Measurements from ENCODE around the gene BBX.

BBX gene

GRCh38 chr3:107620534-107620933, 97.8 kb downstream of the BBX start:
- H3K27ac ChIP-seq = no peak overlapping the region
- CTCF ChIA-PET = no interaction called here
- DNase-seq (ENCODE audit: low spot score) = no peak
- TF ChIP-seq, protein P1, sequence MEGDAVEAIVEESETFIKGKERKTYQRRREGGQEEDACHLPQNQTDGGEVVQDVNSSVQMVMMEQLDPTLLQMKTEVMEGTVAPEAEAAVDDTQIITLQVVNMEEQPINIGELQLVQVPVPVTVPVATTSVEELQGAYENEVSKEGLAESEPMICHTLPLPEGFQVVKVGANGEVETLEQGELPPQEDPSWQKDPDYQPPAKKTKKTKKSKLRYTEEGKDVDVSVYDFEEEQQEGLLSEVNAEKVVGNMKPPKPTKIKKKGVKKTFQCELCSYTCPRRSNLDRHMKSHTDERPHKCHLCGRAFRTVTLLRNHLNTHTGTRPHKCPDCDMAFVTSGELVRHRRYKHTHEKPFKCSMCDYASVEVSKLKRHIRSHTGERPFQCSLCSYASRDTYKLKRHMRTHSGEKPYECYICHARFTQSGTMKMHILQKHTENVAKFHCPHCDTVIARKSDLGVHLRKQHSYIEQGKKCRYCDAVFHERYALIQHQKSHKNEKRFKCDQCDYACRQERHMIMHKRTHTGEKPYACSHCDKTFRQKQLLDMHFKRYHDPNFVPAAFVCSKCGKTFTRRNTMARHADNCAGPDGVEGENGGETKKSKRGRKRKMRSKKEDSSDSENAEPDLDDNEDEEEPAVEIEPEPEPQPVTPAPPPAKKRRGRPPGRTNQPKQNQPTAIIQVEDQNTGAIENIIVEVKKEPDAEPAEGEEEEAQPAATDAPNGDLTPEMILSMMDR (conservative IDR thresholded peaks at IDR 0.05; ENCODE audit: low read depth) = no peak
- POLR2A ChIA-PET (ENCODE audit: low non-redundant PET) = no interaction called here

DNA sequence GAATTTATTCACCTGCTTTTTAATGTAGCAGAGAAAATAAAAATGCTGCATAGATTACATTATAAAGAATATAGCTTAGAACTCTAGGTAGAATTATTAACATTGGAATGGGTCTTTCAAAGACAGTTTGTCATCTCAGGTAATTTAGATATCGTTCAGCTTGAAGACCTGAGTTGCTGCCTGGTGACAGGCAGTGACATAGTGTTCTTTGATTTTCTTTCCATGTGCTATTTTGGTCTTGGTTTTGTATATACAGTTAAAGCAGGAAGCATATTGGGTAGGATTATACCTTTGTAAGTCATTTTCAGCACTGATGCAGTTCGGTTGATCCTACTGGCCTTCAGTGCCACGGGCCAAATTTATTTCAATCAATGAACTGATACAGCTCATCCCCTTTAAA, 98.7 kb downstream of the BBX start:
- DNase-seq (ENCODE audit: low spot score) = no peak
- ChIA-PET CTCF (interaction anchor here (0.5 kb wide), 1 partner anchor 247 kb away, joined by 3 read pairs; no protein-coding TSS in a partner anchor), POLR2A (ENCODE audit: low non-redundant PET) (no interaction called here)
- TF ChIP-seq, protein P1 (conservative IDR thresholded peaks at IDR 0.05; ENCODE audit: low read depth) = no peak
- H3K27ac ChIP-seq = no peak overlapping the region

GRCh38 chr3:107627962-107628542, 105.3 kb downstream of the BBX start:
- ChIA-PET CTCF (interaction anchor here (0.6 to 1.4 kb wide), 2 partner anchors 113 to 273 kb away, joined by 3 read pairs; no protein-coding TSS in a partner anchor), POLR2A (ENCODE audit: low non-redundant PET) (no interaction called here)
- no peak overlapping the region for H3K27ac ChIP-seq
- DNase-seq (ENCODE audit: low spot score) = no peak
- TF ChIP-seq, protein P1 (conservative IDR thresholded peaks at IDR 0.05; ENCODE audit: low read depth) = peak; percentile 19; the same call in 1 of the 2 replicates

DNA sequence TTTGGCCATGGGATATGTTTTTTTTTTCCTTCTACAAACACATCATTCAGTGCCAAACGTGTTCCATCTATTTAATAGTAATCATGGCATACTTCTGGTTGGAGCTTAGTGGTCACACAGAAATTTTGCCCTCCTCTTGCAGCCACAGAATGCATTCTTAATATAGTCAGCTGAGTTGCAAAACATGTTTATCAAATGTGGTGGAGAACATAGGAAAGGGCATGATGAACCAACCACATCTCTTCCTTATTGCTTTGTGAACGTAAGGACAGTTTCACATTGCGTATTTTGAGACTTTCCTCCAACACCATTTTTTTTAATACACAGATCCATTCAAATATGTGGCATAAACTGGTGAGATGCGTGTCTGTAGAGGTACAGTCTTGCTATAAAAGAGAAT, 106.8 kb downstream of the BBX start:
- POLR2A ChIA-PET (ENCODE audit: low non-redundant PET) = no interaction called here
- TF ChIP-seq, protein P1 (conservative IDR thresholded peaks at IDR 0.05; ENCODE audit: low read depth) = no peak
- no peak for DNase-seq (ENCODE audit: low spot score)
- no peak overlapping the region for H3K27ac ChIP-seq
- CTCF ChIA-PET = interaction anchor here (1.4 kb wide), 1 partner anchor 112 kb away, joined by 3 read pairs; no protein-coding TSS in a partner anchor

DNA sequence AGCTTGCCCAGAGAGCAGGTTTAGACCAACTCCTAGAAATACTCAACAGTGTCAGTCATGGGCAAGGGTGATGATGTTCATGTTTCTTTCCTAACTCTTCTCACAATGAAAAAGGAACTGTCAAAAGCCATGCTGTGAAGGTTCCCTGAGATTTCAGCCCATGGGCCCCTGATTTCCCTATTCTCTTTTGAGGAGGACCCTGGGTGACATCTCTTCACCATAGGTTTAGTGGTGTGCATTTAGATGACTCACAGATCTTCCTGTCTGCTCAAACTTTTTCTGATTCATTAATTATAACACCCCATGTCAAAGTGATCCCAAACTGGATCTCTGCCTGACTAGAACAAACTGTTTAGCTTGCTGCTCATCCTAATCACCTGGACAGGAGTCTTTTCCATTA, 108.0 kb downstream of the BBX start:
- ChIA-PET POLR2A (ENCODE audit: low non-redundant PET) (no interaction called here), CTCF (no interaction called here)
- TF ChIP-seq, protein P1 (conservative IDR thresholded peaks at IDR 0.05; ENCODE audit: low read depth) = no peak
- peak; percentile 8 for DNase-seq (ENCODE audit: low spot score)
- no peak overlapping the region for H3K27ac ChIP-seq

DNA sequence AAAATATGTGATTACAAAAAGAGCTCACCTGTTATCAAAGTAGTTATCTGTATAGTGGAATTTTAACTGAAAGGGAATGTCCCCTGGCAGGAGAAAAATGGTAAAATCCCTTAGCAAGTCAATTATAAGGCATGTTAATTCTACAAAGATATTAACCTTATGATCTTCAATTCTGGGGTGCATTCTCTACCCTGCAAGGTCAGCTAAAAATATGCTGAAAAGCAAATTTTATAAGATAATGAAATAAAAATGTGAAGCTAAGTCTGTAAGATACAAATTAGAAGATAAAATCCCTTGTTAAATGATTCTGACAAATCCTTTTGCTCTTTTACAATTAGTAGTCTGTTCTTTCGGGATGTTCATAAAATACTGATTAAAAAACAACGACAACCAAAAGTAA, 109.8 kb downstream of the BBX start:
- TF ChIP-seq, protein P1 (conservative IDR thresholded peaks at IDR 0.05; ENCODE audit: low read depth) = no peak
- ChIA-PET CTCF (no interaction called here), POLR2A (ENCODE audit: low non-redundant PET) (no interaction called here)
- H3K27ac ChIP-seq = no peak overlapping the region
- DNase-seq (ENCODE audit: low spot score) = no peak

Measured in RWPE1 (cell line).